Stimulated activated CD8-positive, alpha-beta memory T cell treated with anti-CD3 and anti-CD28 coated beads, Interleukin-15, amount 100 ng/mL, for 4 hours (primary cell): ENCODE results near the gene ATP1A4.

Experiments
- DNase-seq, 2 donors: peaks; one replicate each; pipeline ENCODE4 v3.0.0-alpha.2; 2020; ENCODE audit warnings: low read depth in 2 of 2

The ATP1A4 gene

GRCh38 chr1:160206036-160206389 lies 54.6 kb downstream of the ATP1A4 start:
- peak; percentile 29 to 40 for DNase-seq

DNA sequence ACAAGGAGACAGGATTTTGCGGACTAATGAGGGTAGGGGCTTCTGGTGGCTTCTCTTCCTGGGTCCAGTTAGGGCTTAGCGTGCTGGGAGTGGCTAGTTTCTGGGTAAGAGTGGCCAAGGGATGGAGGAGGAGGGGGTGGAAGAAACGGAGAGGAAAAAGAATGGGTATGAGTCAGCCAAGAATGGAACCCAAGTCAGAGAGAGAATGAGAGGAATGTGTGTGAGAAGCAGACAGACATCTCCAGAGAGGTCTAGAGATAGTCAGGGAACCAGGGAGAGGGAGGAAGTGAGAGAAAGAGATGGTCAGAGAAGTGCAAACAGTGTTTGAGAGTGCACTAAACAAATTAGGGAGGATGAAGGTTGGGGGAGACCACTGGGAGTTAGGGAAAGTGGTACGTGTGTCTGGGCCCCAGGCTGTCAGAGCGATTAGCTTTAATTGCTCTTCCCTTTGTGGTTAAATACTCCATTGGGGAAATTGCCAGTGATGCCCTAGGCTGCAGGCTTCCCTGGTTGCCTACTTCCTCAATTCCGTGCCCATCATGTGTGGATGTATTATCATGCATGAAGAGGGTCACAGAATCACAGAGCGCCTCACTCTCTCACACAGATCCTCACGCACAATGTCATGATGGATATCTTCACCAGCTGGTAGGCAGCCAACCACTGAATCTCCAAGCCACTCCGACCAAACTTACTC lies 55.2 kb downstream of the ATP1A4 start:
- no peak for DNase-seq

GRCh38 chr1:160207118-160207650 lies 55.8 kb downstream of the ATP1A4 start:
- DNase-seq = no peak

GRCh38 chr1:160207771-160208556 lies 56.6 kb downstream of the ATP1A4 start:
- no peak for DNase-seq

DNA sequence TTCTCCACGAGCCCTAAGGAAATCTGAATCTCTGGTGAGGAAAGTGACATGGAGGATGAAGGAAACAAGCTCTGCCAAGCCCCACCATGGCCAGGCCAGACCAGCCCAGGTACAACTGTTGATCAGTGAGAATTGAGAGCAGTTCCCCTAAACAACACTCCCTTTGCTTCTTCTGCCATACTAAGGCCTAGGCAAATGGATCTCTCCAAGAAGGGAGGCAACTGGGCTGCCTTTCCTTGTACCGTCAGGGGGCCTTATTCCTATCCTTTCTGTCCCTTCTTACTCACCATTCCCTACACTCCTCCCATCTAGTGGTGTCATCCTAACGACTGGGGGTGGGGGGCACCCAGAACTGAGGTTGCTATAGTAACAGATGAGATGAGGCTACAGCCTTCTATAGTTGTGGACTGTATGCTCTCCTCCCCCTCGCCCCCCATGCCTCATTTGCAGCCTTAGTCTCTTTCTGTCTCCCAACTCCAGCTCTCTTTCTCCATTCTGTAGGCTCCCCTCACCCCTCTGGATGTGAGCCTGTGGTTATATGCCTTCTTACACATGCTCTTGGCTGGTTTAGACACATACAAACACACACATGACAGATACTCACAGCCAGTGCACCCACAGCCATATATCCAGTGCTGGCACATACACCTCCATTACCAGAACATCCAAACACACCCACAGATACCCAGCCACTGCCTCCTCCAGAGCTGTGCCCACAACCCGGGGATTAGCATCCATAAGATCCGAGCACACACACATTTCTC lies 57.3 kb downstream of the ATP1A4 start:
- no peak for DNase-seq

GRCh38 chr1:160209321-160210046 lies 58.1 kb downstream of the ATP1A4 start:
- DNase-seq = no peak

DNA sequence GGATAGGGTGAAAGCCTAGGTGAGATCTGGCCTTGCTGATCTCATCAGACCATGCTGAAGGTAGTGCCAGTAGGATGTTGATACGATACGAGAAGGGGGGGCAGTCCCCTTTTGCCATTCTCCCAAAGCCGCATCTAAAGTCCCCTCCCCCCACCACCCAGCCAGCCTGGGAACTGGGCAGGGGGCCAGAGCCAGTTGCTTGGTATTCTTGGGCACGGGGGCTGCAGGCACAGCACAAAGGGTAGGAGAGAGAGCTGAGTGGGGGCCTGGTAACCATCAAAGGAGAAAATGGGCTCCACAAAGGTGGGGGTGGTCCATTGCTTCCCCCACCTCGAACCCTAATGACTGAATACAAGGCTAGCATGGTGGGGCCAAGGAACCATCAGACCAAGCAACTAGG lies 59.2 kb downstream of the ATP1A4 start:
- no peak for DNase-seq

DNA sequence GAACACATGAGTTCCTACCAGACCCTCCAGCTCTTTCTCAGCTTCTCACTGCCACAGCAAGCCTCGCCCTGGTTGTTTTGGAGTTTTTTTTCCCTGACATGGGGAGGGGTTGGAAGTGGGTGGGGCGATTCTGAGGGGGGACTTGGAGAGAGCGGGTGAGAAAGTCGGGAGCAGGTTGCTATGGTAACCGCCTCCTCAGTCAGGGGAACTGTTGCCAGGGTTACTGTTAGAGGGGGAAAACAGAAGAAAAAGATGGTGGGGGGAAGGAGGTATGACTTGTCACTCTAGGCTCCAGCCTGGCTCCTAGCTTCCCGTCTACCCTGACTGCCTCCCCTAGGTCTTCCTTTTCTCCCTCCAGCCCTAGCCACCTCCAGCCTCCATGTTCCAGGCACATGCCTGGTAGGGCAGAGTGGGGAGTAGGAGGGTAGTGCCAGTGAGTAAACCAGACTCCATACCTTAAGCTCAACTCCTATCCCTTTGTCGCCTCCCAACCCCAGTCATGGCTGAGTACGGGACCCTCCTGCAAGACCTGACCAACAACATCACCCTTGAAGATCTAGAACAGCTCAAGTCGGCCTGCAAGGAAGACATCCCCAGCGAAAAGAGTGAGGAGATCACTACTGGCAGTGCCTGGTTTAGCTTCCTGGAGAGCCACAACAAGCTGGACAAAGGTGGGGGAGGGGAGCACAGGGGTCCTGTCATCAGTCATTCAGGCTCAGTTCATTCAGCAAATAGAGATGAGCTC lies 59.8 kb downstream of the ATP1A4 start:
- no peak for DNase-seq

- no peak for DNase-seq
Measured at GRCh38 chr1:160214481-160215140, 63.2 kb downstream of the ATP1A4 start.

- no peak for DNase-seq
Measured at GRCh38 chr1:160216301-160216700, 64.9 kb downstream of the ATP1A4 start.

- DNase-seq = no peak
Measured at GRCh38 chr1:160217481-160218051, 66.2 kb downstream of the ATP1A4 start.

GRCh38 chr1:160219062-160219929 lies 67.9 kb downstream of the ATP1A4 start:
- DNase-seq = no peak

DNA sequence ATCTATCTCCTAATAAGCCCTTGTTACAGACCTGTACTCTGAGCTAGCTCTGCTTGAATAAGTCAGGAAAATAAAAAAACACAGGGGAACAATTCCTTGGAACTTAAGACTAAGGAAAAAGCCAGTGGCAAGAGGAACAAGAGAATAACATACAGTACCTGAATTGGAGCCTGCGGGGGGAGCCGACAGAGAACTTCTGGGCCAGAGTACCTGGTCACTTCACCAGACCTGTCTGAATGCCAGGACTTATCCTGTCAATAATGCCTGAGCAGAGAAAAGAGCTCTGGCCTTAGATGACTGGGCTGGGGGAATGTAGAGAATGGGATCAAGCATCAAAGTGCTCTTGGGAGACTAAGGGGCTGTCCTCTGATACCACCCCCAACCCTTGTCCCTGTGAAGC lies 68.9 kb downstream of the ATP1A4 start:
- no peak for DNase-seq

GRCh38 chr1:160221089-160221488 lies 69.7 kb downstream of the ATP1A4 start:
- DNase-seq = no peak

GRCh38 chr1:160222546-160222945 lies 71.1 kb downstream of the ATP1A4 start:
- no peak for DNase-seq

GRCh38 chr1:160224606-160225005 lies 73.2 kb downstream of the ATP1A4 start:
- no peak for DNase-seq

DNA sequence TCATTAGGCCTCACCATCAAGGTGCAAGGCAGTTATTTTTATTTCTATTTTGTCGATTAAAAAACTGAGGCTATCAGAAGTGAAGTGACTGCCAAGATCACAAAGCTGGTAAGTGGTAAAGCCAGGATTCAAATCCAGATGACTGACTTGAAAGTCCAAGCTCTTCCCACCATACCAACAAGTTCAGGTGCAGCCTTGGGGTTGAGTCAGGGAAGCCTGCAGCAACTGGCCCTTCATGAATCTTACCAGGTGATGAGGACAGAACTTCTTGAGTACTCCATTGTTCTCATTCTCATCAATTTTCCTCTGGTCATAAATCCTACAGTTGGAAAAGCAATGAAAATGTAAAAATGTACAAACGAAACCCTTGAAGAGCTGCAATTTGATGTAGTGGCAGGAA lies 73.9 kb downstream of the ATP1A4 start:
- DNase-seq = no peak

- no peak for DNase-seq
Measured at GRCh38 chr1:160226623-160227022, 75.2 kb downstream of the ATP1A4 start.

GRCh38 chr1:160227034-160227433 lies 75.6 kb downstream of the ATP1A4 start:
- DNase-seq = no peak
